GM11168 (cell line): Measurements from ENCODE around the gene RBM44.
"Not testable (repeated sequence)": the region's sequence is repeated elsewhere in the genome, so short reads cannot be mapped to it uniquely, and the experiment has no call there.

Experiments
- in situ Hi-C: fragments of 300-500 bp; cut with MboI; formaldehyde crosslinking; loops from one replicate; pipeline ENCODE4 v1.12.0; 2022; ENCODE audit warnings: low sequenced_read_pairs; ENCODE audit not compliant: unreplicated experiment

The RBM44 gene

DNA sequence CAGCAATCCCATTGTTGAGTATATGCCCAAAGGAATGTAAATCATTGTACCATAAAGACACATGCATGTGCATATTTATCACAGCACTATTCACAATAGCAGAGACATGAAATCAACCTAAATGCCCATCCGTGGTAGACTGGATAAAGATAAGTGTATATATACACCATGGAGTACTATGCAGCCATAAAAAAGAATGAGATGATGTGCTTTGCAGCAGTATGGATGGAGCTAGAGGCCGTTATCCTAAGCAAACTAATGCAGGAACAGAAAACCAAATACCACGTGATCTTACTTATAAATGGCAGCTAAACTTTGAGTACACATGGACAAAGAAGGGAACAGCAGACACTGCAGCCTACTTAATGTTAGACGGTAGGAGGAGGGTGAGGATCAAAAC, 42.5 kb downstream of the RBM44 start:
- in situ Hi-C loops = no loop called here

DNA sequence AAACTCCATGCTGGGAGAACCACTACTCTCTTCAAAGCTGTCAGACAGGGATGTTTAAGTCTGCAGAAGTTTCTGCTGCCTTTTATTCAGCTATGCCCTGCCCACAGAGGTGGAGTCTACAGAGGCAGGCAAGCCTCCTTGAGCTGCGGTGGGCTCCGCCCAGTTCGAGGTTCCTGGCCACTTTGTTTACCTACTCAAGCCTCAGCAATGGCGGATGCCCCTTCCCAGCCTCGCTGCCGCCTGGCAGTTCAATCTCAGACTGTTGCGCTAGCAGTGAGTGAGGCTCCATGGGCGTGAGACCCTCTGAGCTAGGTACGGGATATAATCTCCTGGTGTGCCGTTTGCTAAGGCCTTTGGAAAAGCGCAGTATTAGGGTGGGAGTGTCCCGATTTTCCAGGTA, 50.4 kb downstream of the RBM44 start:
- in situ Hi-C loops = not testable (repeated sequence)

DNA sequence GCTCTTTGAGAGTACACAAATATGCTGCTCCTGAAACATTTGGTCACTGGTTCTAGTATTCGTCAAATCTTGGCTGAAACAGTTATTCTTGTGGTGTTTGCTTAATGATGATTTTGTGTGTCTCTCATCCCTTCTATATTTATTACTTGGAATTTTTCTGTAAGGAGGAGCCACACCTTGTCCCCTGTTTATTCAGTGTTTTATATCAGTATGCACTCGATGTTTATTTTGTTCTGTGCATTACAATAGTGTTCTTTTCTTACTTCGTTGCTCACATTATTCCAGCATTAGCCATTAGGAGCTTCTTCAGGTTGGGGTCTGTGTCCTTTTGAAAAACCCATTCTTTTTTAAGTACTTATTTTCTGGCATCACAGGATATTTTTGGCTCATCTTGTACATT, 55.7 kb downstream of the RBM44 start:
- in situ Hi-C loops = no loop called here

DNA sequence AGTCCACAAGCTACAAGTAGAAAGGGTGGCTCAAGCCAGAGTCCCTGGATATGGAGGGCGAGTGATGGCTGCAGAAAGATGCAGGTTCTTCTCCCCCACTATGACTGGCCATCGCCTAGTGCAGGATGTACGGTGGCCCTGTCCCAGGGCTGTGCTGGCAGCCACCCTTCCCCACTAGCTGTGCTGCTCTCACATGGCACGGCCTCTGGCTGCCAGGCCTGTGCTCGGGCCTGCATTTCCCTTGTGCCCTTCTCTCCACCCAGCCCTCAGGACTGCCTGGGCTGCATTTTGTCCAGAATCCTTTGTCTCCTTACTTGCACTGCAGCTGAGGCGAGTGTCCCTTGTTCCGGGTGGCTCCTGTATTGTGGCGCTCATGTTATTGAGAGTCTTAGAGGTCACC, 59.2 kb downstream of the RBM44 start:
- in situ Hi-C loops = no loop called here

DNA sequence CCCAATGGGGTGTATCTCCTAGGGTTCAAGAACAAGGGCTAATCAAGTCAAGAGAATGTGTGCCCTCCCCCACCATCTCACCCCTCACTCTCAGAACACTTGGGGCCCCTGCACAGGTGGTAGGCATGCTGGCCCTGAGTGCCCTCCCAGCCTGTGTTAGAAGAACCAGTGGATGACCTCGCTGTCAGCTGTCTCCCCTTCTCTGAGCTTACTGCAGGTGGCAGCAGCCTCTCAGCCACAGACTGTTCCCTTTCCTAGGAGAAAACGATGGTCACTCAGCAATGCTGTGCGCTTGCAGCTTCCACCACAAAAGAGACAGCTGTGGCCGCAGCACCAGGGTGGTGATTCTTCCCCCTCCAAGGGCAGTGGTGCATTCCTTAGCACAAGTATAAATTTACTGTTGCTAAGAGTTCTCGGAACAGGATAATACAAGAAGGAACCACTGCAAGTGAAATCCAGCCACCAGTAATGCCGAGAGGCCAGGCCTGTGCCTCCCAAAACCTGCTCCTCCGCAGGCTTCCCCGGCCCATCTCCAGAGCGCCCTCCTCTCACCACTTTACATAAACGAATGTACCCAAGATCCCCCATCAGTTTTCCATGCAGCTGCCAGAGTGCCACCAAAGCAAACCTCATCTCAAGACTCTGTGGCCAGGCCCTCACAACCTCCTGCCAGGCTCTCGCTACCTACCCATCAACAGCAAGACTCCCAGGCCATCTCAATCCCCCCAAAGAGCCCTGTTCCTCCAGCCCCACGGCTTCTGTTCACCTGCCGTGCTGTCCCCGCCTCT, 59.9 kb downstream of the RBM44 start:
- in situ Hi-C loops = no loop called here

DNA sequence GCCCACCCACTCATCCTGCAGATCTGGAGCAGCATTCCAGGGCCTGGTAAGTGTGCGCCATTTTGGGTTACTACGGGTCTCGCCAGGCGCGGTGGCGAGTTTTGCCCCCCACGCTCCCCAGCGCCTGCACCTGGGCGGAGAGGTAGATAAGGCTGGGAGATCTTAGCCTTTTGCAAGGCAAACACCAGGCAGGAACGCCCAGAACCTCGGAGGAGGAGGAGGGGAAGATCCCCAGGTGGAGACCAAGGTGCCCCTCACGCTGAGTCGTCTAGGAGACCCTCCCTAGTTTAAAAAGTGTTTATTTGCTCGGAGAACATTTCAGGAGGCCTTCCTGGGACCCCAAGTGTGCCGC, 60.5 kb downstream of the RBM44 start:
- in situ Hi-C loops = no loop called here

GRCh38 chr2:237859533-237860272, 61.1 kb downstream of the RBM44 start, which contains the start of gene RAMP1:
Gene RAMP1 (plus strand): TSS chr2:237859623. CDS start chr2:237859676, 53 bp downstream.
- in situ Hi-C loops = no loop called here

GRCh38 chr2:237860273-237860935, 61.8 kb downstream of the RBM44 start:
- in situ Hi-C loops = no loop called here

- in situ Hi-C loops = no loop called here
These were observed 63.4 kb downstream of the RBM44 start for GRCh38 chr2:237861875-237862527.

GRCh38 chr2:237862528-237862895, 63.9 kb downstream of the RBM44 start:
- in situ Hi-C loops = no loop called here

- in situ Hi-C loops = no loop called here
These were observed 64.5 kb downstream of the RBM44 start for GRCh38 chr2:237863102-237863511.

DNA sequence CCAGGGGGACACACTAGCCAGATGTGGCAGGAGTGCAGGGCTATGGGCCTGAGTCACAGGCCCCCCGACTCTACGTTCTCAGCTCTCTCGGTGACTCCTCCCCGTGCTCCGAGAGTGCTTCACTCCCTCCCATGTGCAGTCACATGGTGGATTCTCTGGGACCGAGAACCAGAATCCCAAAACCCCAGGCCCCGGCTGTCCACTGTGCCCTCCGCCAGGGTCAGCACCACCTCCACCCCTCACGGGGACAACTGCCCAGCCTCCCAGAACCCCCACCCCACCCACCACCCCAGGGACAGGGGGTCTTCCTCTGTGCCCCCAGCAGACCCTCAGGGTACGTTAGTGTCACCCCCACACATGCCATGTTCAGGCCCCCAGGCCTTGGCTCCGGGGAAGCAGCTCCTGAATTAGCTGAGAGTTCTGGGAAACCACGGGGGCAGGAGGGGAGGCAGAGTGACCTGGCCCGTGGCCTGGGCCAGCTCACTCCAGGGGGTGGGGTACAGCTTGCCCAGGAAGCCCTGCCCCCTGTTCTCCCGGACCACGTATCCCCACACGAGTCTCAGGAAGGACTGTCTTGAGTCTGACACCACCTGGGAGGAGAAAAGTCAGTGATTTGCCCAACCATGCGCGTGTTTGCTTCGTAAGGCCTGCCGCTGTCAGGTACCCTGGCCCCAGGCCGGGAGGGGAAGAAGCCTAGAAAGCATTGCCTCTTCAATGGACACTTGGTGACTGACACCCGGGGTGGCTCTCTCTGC, 65.3 kb downstream of the RBM44 start:
- in situ Hi-C loops = no loop called here

DNA sequence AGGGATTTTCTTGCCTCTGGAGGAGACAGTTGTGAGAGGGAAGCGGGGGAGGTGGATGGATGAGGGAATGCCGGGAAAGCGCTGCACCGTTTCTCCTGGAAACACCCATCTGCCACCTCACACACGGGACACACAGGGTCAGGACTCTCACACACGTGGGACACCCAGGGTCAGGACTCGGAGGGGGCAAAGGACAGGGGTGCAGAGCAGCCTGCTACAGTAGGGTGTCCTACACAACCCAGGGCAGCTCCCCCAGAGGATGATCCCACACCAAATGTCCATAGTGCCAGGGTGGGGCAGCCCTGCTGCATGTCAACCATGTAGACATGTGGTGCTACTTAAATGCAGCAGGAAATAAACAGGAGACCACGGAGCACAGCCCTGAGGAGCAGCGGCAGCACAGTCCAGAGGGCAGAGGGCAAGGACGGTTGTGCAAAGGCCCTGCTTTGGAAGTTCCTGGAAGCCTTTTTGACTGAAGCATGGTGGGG, 65.9 kb downstream of the RBM44 start:
- in situ Hi-C loops = no loop called here

DNA sequence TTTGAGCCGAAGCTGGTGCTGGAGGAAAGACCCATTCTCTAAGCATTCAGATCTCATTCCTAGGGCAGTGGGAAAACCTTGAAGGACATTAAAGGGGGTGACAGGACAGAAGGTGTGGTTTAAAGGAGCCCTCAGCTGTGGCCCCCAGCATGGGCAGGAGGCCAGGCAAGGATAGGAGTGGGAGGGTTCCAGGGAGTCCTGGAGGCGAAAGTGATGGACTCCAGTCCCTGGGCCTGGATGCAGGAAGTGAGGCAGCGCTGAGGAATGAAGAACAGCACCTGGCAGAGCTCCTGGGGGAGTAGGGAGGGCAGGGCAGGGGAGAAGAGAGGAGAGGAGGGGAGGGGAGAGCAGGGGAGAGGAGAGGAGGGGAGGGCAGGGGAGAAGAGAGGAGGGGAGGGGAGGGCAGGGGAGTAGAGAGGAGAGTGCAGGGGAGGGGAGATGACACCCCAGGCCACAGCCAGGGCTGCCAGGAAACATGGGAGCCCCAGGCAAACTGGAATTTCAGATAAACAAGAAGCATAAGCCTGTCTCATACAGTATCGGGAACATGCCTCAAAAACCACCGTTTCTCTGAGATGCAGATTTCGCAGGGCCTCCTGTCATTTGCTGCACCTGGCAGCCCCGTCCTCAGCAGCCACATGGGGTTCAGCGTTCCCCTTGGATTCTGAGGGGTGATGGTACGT, 66.5 kb downstream of the RBM44 start:
- in situ Hi-C loops = no loop called here

DNA sequence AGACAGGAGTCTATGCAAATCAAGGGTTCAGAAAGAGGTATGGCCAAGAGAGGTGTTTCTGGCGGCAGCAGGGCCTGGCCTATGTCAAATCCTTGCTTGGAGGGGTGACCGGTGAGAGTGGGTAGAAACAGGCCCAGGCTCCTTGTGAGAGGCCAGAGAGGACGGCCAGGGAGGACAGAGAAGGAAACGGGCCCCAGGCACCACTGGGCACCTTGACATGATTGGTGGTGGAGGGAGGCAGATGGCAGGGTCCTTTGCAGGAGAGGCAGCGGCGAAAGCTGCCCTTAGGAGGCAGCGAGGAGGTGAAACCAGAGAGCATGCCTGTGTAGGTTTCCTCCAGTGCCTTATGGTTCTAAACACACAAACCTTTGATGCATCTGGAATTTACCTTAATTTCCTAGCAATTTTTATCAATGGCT, 67.1 kb downstream of the RBM44 start:
- in situ Hi-C loops = no loop called here

GRCh38 chr2:237866101-237866621, 67.6 kb downstream of the RBM44 start:
- in situ Hi-C loops = no loop called here

DNA sequence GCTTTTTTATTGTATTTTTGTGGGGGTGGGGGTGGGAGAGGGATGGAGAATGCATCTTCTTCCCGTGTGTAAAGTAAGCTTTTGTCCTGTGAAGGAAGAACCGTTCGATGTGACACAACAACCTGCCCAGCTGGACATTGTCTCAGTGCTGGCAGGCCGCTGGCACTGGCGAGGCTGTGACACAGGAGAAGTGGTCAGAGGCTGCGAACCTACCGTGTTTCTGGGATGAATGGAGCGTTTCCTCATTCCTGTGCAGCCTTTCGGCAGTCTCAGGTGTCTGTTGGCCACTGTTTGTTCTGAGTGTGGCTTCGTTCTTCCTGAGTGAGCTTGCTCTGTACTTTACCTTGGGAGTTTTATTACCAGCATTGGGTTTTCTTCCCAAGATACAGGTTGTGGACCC, 68.9 kb downstream of the RBM44 start:
- in situ Hi-C loops = no loop called here

DNA sequence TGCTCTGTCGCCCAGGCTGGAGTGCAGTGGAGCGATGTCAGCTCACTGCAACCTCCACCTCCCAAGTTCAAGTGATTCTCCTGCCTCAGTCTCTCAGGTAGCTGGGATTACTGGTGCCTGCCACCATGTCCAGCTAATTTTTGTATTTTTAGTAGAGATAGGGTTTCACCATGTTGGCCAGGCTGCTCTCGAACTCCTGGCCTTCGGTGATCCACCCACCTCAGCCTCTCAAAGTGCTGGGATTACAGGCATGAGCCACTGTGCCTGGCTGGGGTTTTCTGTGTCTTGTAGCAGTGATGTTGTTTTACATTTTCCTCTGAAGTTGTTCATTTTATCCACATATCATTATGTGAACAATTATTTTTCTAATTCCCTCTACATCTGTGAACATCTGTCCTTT, 69.5 kb downstream of the RBM44 start:
- in situ Hi-C loops = not testable (repeated sequence)
